PC-9 (cell line): Measurements from ENCODE around the gene PHACTR4. TPM values are rescaled to one million over a fixed set of nuclear protein-coding genes. Genes with fewer than 3 reads are reported as not detected.

ENCODE experiments used
- BruUV-seq: library from RNA; stranded (reverse); fragments of 400-500 nt; replicated peaks from 2 replicates; lab custom pipeline; 2021; lab: Mats Ljungman, UMichigan
- CTCF ChIA-PET: fragments of 300-600 bp; sonication (Branson Sonifier 250); formaldehyde crosslinking; loops from one replicate; lab custom pipeline; 2022; ENCODE audit warnings: antibody characterized with exemption; lab: Charles Lee
- POLR2A ChIA-PET: fragments of 300-600 bp; sonication (Branson Sonifier 250); formaldehyde crosslinking; loops from one replicate; lab custom pipeline; 2022; ENCODE audit warnings: antibody characterized with exemption; ENCODE audit not compliant: unreplicated experiment; lab: Charles Lee
- DNase-seq, 2 experiments: peaks; one replicate each; pipeline versions ENCODE4 v3.0.0 to v3.0.0-alpha.2; 2015 to 2022; ENCODE audit warnings: mixed read lengths in 1 of 2
- H2AFZ ChIP-seq: fragments of 200-600 bp; sonication (generic); 2 replicates; pipeline ENCODE4 v1.8.1; 2017; ENCODE audit warnings: antibody characterized with exemption
- H3F3A ChIP-seq: fragments of 200-600 bp; sonication (generic); 2 replicates; pipeline ENCODE4 v1.8.1; 2017; ENCODE audit warnings: antibody characterized with exemption, mild to moderate bottlenecking, low read depth; ENCODE audit not compliant: insufficient read depth
- H3K27ac ChIP-seq: fragments of 200-600 bp; sonication (generic); 2 replicates; pipeline ENCODE4 v1.6.1; 2016; ENCODE audit warnings: mixed run types
- H3K27me3 ChIP-seq: fragments of 200-600 bp; sonication (generic); 2 replicates; pipeline ENCODE4 v1.6.1; 2016; ENCODE audit warnings: low read depth, mixed run types; ENCODE audit not compliant: insufficient read depth
- H3K36me3 ChIP-seq: fragments of 200-600 bp; sonication (generic); 2 replicates; pipeline ENCODE4 v1.6.1; 2016; ENCODE audit warnings: low read depth, mixed run types
- H3K4me1 ChIP-seq: fragments of 200-600 bp; sonication (generic); replicated peaks from 2 replicates; pipeline ENCODE4 v1.6.1; 2016; ENCODE audit warnings: mixed run types; ENCODE audit not compliant: insufficient read depth
- H3K4me2 ChIP-seq: fragments of 200-600 bp; sonication (generic); 2 replicates; pipeline ENCODE4 v1.6.1; 2017; ENCODE audit warnings: mixed run types
- H3K4me3 ChIP-seq: fragments of 200-600 bp; sonication (generic); 2 replicates; pipeline ENCODE4 v1.6.1; 2016; ENCODE audit warnings: mixed run types
- H3K79me2 ChIP-seq: fragments of 200-600 bp; sonication (generic); 2 replicates; pipeline ENCODE4 v1.6.1; 2017; ENCODE audit warnings: low read depth, mixed run types
- H3K9me2 ChIP-seq: fragments of 200-600 bp; sonication (generic); 2 replicates; pipeline ENCODE4 v1.8.1; 2017; ENCODE audit warnings: mild to moderate bottlenecking; ENCODE audit not compliant: insufficient read depth
- H3K9me3 ChIP-seq: fragments of 200-600 bp; sonication (generic); 2 replicates; pipeline ENCODE4 v1.8.1; 2016; ENCODE audit warnings: low read depth; ENCODE audit not compliant: insufficient read depth
- H4K20me1 ChIP-seq: fragments of 200-600 bp; sonication (generic); 2 replicates; pipeline ENCODE4 v1.8.1; 2017; ENCODE audit not compliant: insufficient read depth
- EZH2 ChIP-seq: fragments of 200-600 bp; sonication (generic); IDR thresholded peaks from 2 replicates; pipeline ENCODE4 v1.8.0; 2017; ENCODE audit warnings: antibody characterized with exemption, low read depth
- intact Hi-C: fragments of 100-400 bp; cut with micrococcal nuclease; formaldehyde crosslinking; loops from one replicate; pipeline ENCODE4 v1.10.0; 2022; ENCODE audit not compliant: unreplicated experiment
- total RNA-seq: library from RNA; stranded (reverse); gene quantifications from 2 replicates; pipeline ENCODE4 v1.2.3, GENCODE V29; 2021
- TF ChIP-seq, protein P1 (sequence below): fragments of 200-600 bp; sonication (generic); conservative IDR thresholded peaks from 2 replicates; pipeline ENCODE4 v1.6.1; 2017; ENCODE audit warnings: mixed run types, antibody characterized with exemption, mild to moderate bottlenecking, moderate library complexity

The PHACTR4 gene
- total RNA-seq, 1 experiment from 2014 or later, result 45.1 TPM

DNA sequence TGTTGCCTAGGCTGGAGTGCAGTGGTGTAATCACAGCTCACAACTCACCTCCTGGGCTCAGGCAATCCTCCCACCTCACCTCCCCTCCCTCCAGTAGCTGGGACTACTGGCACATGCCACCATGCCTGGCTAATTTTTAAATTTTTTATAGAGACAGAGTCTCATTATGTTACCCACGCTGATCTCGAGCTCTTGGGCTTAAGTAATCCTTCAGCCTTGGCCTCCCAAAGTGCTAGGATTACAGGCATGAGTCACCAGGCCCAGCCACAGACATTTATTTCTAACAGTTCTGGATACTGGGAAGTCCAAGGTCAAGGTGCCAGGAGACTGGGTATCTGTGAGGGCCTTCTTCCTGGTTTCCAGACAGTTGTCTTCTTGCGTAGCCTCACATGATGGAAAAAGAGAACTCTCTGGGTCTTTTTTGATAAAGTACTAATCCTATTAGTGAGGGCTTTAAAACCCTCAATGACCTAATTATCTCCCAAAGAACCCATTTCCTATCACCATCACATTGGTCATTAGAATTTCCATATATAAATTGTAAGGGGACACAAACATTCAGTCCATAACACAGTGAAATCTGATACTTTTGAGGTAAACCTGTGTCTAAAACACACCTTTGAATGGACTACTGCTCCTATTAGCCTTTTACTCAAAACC lies 67.9 kb downstream of the PHACTR4 start:
- intact Hi-C loops, result loop anchor here (5.0 kb wide), 1 partner anchor 70 kb away; the partner anchor contains the start of gene RCC1

DNA sequence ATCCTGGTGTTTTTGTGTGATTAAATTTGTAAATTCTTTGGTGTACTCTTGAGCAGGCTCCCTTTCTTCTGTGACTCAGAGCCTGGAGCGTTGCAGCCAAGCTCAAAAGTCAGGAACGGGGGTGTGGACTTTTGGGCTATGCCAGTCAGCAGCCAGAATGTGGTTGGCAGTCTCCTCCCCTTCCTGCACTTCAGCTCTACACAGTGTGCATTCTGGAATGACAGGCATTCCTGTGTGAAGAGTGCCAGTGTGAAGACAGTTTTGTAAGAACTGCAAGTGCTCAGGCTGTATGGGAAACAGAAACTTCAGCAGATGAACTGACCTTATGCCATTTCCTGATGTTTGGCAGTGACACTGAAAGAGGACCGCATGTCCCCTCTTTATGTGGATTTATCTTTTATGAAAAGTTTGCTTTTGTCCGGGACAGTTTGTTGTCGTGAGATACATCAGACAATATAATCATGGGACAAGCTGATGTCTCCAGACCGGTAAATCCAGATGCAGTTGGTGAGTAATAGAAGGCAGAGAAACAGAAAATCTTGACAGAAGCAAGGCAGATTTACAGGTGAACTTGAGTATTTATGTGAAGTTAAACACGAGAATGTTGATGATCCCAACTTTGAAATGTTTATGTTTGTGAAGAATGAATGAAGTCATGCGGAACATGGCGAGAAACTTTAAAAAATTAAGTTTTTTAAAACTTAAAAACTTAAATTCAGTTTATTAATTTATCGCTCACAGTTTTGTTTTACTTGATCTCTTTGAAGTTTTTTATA lies 68.6 kb downstream of the PHACTR4 start:
- H2AFZ ChIP-seq, result no peak overlapping the region
- peaks cover 30% of the 10 kb centered on the region for H3K79me2 ChIP-seq
- peaks cover 33% of the 10 kb centered on the region for H3F3A ChIP-seq
- no peaks in the 10 kb centered on the region for H3K36me3 ChIP-seq
- no peaks in the 10 kb centered on the region for H3K9me2 ChIP-seq
- ChIA-PET CTCF (interaction anchor here (1.2 kb wide), 1 partner anchor 28 kb away, joined by 4 read pairs; no protein-coding TSS in a partner anchor), POLR2A (interaction anchor here (0.6 to 1.1 kb wide), 6 partner anchors 68 to 808 kb away, joined by 3 to 26 read pairs (median 4); partner anchors contain the start of genes ATP5IF1, RCC1 and YTHDF2)
- no peak for TF ChIP-seq EZH2
- H3K27me3 ChIP-seq, result no peaks in the 10 kb centered on the region
- H3K4me3 ChIP-seq, result peak overlapping the region; percentile 56
- H4K20me1 ChIP-seq, result no peaks in the 10 kb centered on the region
- intact Hi-C loops, result loop anchor here (1.0 to 5.0 kb wide), 2 partner anchors 12 to 69 kb away; partner anchors contain the start of gene RCC1
- H3K9me3 ChIP-seq, result no peaks in the 10 kb centered on the region
- BruUV-seq, result TSS peak; percentile 83
- H3K27ac ChIP-seq, result peak overlapping the region; percentile 79
- peak; percentile 87 to 93 for DNase-seq
- H3K4me2 ChIP-seq, result peak overlapping the region; percentile 82
- H3K4me1 ChIP-seq, result peaks cover 37% of the 10 kb centered on the region

More for the DNA sequence above, 67.9 kb downstream of the PHACTR4 start:
- no peaks in the 10 kb centered on the region for H3K36me3 ChIP-seq
- no peak overlapping the region for H3K4me3 ChIP-seq
- H2AFZ ChIP-seq, result no peak overlapping the region
- TF ChIP-seq, protein P1, sequence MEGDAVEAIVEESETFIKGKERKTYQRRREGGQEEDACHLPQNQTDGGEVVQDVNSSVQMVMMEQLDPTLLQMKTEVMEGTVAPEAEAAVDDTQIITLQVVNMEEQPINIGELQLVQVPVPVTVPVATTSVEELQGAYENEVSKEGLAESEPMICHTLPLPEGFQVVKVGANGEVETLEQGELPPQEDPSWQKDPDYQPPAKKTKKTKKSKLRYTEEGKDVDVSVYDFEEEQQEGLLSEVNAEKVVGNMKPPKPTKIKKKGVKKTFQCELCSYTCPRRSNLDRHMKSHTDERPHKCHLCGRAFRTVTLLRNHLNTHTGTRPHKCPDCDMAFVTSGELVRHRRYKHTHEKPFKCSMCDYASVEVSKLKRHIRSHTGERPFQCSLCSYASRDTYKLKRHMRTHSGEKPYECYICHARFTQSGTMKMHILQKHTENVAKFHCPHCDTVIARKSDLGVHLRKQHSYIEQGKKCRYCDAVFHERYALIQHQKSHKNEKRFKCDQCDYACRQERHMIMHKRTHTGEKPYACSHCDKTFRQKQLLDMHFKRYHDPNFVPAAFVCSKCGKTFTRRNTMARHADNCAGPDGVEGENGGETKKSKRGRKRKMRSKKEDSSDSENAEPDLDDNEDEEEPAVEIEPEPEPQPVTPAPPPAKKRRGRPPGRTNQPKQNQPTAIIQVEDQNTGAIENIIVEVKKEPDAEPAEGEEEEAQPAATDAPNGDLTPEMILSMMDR, result no peak
- TF ChIP-seq EZH2, result no peak
- H3K27ac ChIP-seq, result peak overlapping the region; percentile 79
- no peaks in the 10 kb centered on the region for H4K20me1 ChIP-seq
- H3K27me3 ChIP-seq, result no peaks in the 10 kb centered on the region
- peak overlapping the region; percentile 82 for H3K4me2 ChIP-seq
- peaks cover 37% of the 10 kb centered on the region for H3K4me1 ChIP-seq
- BruUV-seq, result TSS peak; percentile 78
- peaks cover 30% of the 10 kb centered on the region for H3K79me2 ChIP-seq
- H3F3A ChIP-seq, result peaks cover 33% of the 10 kb centered on the region
- DNase-seq, result peak; percentile 36 to 62
- ChIA-PET CTCF (interaction anchor here (0.6 to 1.2 kb wide), 2 partner anchors 27 to 162 kb away, joined by 3 to 4 read pairs; no protein-coding TSS in a partner anchor), POLR2A (interaction anchor here (0.6 to 1.1 kb wide), 5 partner anchors 68 to 807 kb away, joined by 4 to 26 read pairs (median 5); partner anchors contain the start of genes RCC1 and YTHDF2)
- H3K9me2 ChIP-seq, result no peaks in the 10 kb centered on the region
- H3K9me3 ChIP-seq, result no peaks in the 10 kb centered on the region

DNA sequence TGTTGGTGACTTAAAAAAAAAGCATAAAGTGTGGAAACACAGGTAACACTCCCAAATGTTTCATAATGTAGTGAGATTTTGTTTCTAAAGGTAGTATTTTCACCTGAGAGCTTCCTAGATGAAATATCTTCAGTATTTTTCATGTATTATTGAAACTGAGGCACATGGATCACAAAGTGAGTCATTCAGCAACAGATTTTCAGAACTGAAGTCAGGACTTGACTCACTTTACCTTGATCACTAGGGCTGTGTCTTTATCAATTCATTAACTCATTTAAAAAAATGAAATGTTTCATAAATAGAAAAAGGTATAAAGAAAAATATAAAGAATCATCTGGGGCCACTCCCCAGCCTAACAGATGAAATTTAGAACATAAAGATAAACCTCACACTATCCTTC lies 69.8 kb downstream of the PHACTR4 start:
- Histone ChIP-seq H3K4me2 (peak overlapping the region; percentile 82), H4K20me1 (no peaks in the 10 kb centered on the region), H3F3A (peaks cover 33% of the 10 kb centered on the region), H3K27me3 (no peaks in the 10 kb centered on the region), H3K9me2 (no peaks in the 10 kb centered on the region), H3K36me3 (no peaks in the 10 kb centered on the region), H3K79me2 (peaks cover 30% of the 10 kb centered on the region), H3K4me3 (peak overlapping the region; percentile 56), H3K9me3 (no peaks in the 10 kb centered on the region), H3K27ac (peak overlapping the region; percentile 79), H2AFZ (no peak overlapping the region), H3K4me1 (peaks cover 37% of the 10 kb centered on the region)
- intact Hi-C loops, result loop anchor here (5.0 kb wide), 1 partner anchor 68 kb away; the partner anchor contains the start of gene RCC1
- POLR2A ChIA-PET, result no interaction called here
- BruUV-seq, result no TSS peak
- TF ChIP-seq, protein P1, result no peak
- no peak for TF ChIP-seq EZH2
- CTCF ChIA-PET, result no interaction called here
- DNase-seq, result no peak
